ENCODE measurements around the gene CBLL2. TPM values are rescaled to one million over a fixed set of nuclear protein-coding genes. Genes with fewer than 3 reads are reported as not detected.

CBLL2 gene
- total and polyA plus RNA-seq, 2 of the 4 experiments (the other 2 are of a cell fraction): not detected

- Histone ChIP-seq H2AK9ac (replicated peaks; ENCODE audit: low read depth, low read length, poor library complexity) (no peak overlapping the region), H3K9me3 (ENCODE audit: control insufficient read depth, insufficient read depth, low read length) (no peaks in the 10 kb centered on the region), H2BK5ac (ENCODE audit: low read depth, low read length, poor library complexity, severe bottlenecking) (no peak overlapping the region), H3K4ac (ENCODE audit: low read depth, low read length) (no peak overlapping the region), H4K8ac (ENCODE audit: low read depth in 2 of 2, low read length in 2 of 2) (no peak overlapping the region), H3K4me1 (ENCODE audit: control insufficient read depth, insufficient read depth, low read length) (no peaks in the 10 kb centered on the region), H3K27ac (ENCODE audit: insufficient read depth, low read length) (no peak overlapping the region), H3K23ac (ENCODE audit: low read depth, low read length) (no peak overlapping the region), H3K27me3 (ENCODE audit: control insufficient read depth, insufficient read depth, low read length) (no peaks in the 10 kb centered on the region), H3K9ac (ENCODE audit: low read depth, low read length) (no peak overlapping the region), H2AK5ac (ENCODE audit: low read depth, low read length) (no peak overlapping the region), H2BK20ac (ENCODE audit: low read depth, low read length) (no peak overlapping the region), H4K5ac (ENCODE audit: low read depth, low read length) (no peak overlapping the region), H4K20me1 (ENCODE audit: insufficient read depth, low read length) (no peaks in the 10 kb centered on the region), H3K9me1 (ENCODE audit: insufficient read depth, low read length) (no peaks in the 10 kb centered on the region), H3K4me2 (ENCODE audit: low read depth, low read length) (no peak overlapping the region), H3K4me3 (ENCODE audit: insufficient read depth, low read depth, low read length) (no peak overlapping the region), H3K79me1 (ENCODE audit: low read depth in 1 of 2, low read length in 2 of 2) (no peaks in the 10 kb centered on the region), H3K18ac (ENCODE audit: low read depth, low read length) (no peak overlapping the region), H2AFZ (replicated peaks; ENCODE audit: low read length, poor library complexity) (no peak overlapping the region), H2BK15ac (ENCODE audit: low read depth, low read length) (no peak overlapping the region), H4K91ac (ENCODE audit: insufficient read depth, low read depth, low read length) (no peak overlapping the region), H3K56ac (ENCODE audit: extremely low read depth, insufficient read depth, low read length) (no peak overlapping the region), H2BK120ac (ENCODE audit: low read depth, low read length) (no peak overlapping the region), H3K14ac (replicated peaks; ENCODE audit: low read depth, low read length) (no peak overlapping the region), H3K36me3 (ENCODE audit: control insufficient read depth, insufficient read depth, low read length) (no peaks in the 10 kb centered on the region)
- BruUV-seq (replicated peaks): no TSS peak
- ChIA-PET POLR2A (ENCODE audit: unreplicated experiment) (no interaction called here), CTCF (no interaction called here)
- in situ Hi-C loops (cut with MboI; ENCODE audit: low sequenced_read_pairs): no loop called here
- intact Hi-C loops (cut with micrococcal nuclease): no loop called here
- TF ChIP-seq FOS (IDR thresholded peaks at IDR 0.05; ENCODE audit: low read depth, low read length): no peak
- no peak for TF ChIP-seq MXI1 (IDR thresholded peaks at IDR 0.05; ENCODE audit: borderline replicate concordance, low read depth, low read length)
- TF ChIP-seq POLR2A (IDR thresholded peaks at IDR 0.05; ENCODE audit: low read depth, low read length): no peak
- TF ChIP-seq RCOR1 (IDR thresholded peaks at IDR 0.05; ENCODE audit: insufficient replicate concordance, low read length): no peak
- TF ChIP-seq ELK1 (IDR thresholded peaks at IDR 0.05; ENCODE audit: borderline replicate concordance, low read depth, low read length): no peak
- no peak for TF ChIP-seq CEBPB (IDR thresholded peaks at IDR 0.05; ENCODE audit: low read depth, low read length)
- TF ChIP-seq NFE2L2 (IDR thresholded peaks at IDR 0.05; ENCODE audit: low read depth, low read length): no peak
- TF ChIP-seq BHLHE40 (IDR thresholded peaks at IDR 0.05; ENCODE audit: low read depth, low read length): no peak
- no peak for TF ChIP-seq RAD21 (IDR thresholded peaks at IDR 0.05; ENCODE audit: low read length)
- TF ChIP-seq USF2 (IDR thresholded peaks at IDR 0.05; ENCODE audit: low read depth, low read length): no peak
- TF ChIP-seq RFX5 (IDR thresholded peaks at IDR 0.05; ENCODE audit: low read depth, low read length): no peak
- TF ChIP-seq SMC3 (IDR thresholded peaks at IDR 0.05; ENCODE audit: low read depth, low read length): no peak
- TF ChIP-seq CHD1 (IDR thresholded peaks at IDR 0.05; ENCODE audit: low read depth, low read length): no peak
- no peak for TF ChIP-seq CTCF (conservative IDR thresholded peaks at IDR 0.05; ENCODE audit: low read depth, low read length)
- TF ChIP-seq MAZ (IDR thresholded peaks at IDR 0.05; ENCODE audit: borderline replicate concordance, low read depth, low read length): no peak
- no peak for TF ChIP-seq MAFK (IDR thresholded peaks at IDR 0.05; ENCODE audit: low read depth, low read length)
- ATAC-seq (ENCODE audit: low read depth) (no peak), DNase-seq (no peak)
- dilution Hi-C loops (cut with HindIII; ENCODE audit: low sequenced_read_pairs, unreplicated experiment): no loop called here
- WGBS, 2 experiments (ENCODE audit: extremely low coverage in 2 of 2, insufficient read length in 1 of 2): no CpG with 5 or more reads among the region's 6 CpGs
These were observed 4.0 kb upstream of the CBLL2 start for GRCh38 chrX:22268706-22269105.
